H1 (cell line): Measurements from ENCODE around the gene SIGLEC15. TPM values are rescaled to one million over a fixed set of nuclear protein-coding genes. Genes with fewer than 3 reads are reported as not detected.

Experiments used
- ATF2 ChIP-seq: IDR thresholded peaks from 2 replicates; pipeline ENCODE4 v1.6.1; 2012; ENCODE audit warnings: low read length, inconsistent platforms
- CHD7 ChIP-seq: fragments of 300-600 bp; sonication (generic); IDR thresholded peaks from 2 replicates; pipeline ENCODE4 v1.7.1; 2012; ENCODE audit warnings: low read length, moderate library complexity, mild to moderate bottlenecking, inconsistent platforms; ENCODE audit not compliant: insufficient replicate concordance
- KDM4A ChIP-seq: IDR thresholded peaks from one replicate; pipeline ENCODE4 v1.7.1; 2012; ENCODE audit warnings: low read depth, mild to moderate bottlenecking, moderate library complexity, low read length, inconsistent platforms; ENCODE audit not compliant: severe bottlenecking
- MAX ChIP-seq: IDR thresholded peaks from 2 replicates; pipeline ENCODE4 v1.6.1; 2012; ENCODE audit warnings: inconsistent platforms
- PHF8 ChIP-seq: fragments of 200-600 bp; sonication (generic); conservative IDR thresholded peaks from 2 replicates; pipeline ENCODE4 v1.7.1; 2012; ENCODE audit warnings: low read depth, mild to moderate bottlenecking, inconsistent platforms, low read length, moderate library complexity
- RBBP5 ChIP-seq: IDR thresholded peaks from 2 replicates; pipeline ENCODE4 v1.7.1; 2012; ENCODE audit warnings: low read depth, mild to moderate bottlenecking, inconsistent platforms, low read length, moderate library complexity, borderline replicate concordance
- RXRA ChIP-seq: IDR thresholded peaks from 2 replicates; pipeline ENCODE4 v1.6.1; 2011; ENCODE audit warnings: low read depth, mild to moderate bottlenecking, low read length, moderate library complexity; ENCODE audit not compliant: insufficient read depth
- SAP30 ChIP-seq: fragments of 300-600 bp; sonication (generic); IDR thresholded peaks from 2 replicates; pipeline ENCODE4 v1.7.1; 2012; ENCODE audit warnings: low read length, moderate library complexity, mild to moderate bottlenecking, inconsistent platforms; ENCODE audit not compliant: insufficient read depth, insufficient replicate concordance
- SIRT6 ChIP-seq: IDR thresholded peaks from one replicate; pipeline ENCODE4 v1.7.1; 2012; ENCODE audit warnings: low read length, inconsistent platforms
- SP2 ChIP-seq: IDR thresholded peaks from 2 replicates; pipeline ENCODE4 v1.6.1; 2012; ENCODE audit warnings: mild to moderate bottlenecking, low read length, inconsistent platforms
- polyA plus RNA-seq, 7 experiments: library from polyadenylated mRNA; depleted of rRNA in 3 of 7; stranded (reverse) in 5 of 7; unstranded in 2 of 7; fragments of >200 nt in 5 of 7; fragments of 200-250 nt in 2 of 7; gene quantifications; 1 replicate in 5 of 7; 2 replicates in 1 of 7; 4 replicates in 1 of 7; pipeline versions ENCODE4 v1.2.1 to v1.2.3, GENCODE V29; 2011 to 2013; ENCODE audit warnings: missing spikeins in 2 of 7, mixed read lengths in 2 of 7
- total RNA-seq: library from RNA; stranded (reverse); fragmentation: NEBNext Ultra II Directional; extraction: Animal tissue kit (Norgen Biotek cat#: 25700); gene quantifications from 2 replicates; pipeline ENCODE4 v1.2.1, GENCODE V29; 2021

The SIGLEC15 gene
- total and polyA plus RNA-seq, 2 of the 8 experiments (the other 6 are each of a cell fraction or from before 2014, with no cell fraction given), result 0.20 to 0.37 TPM

GRCh38 chr18:45844938-45845337 lies 19.5 kb downstream of the SIGLEC15 start (continued):
- no peak for TF ChIP-seq CHD7
- TF ChIP-seq ATF2, result no peak
- TF ChIP-seq SAP30, result no peak
- TF ChIP-seq SIRT6, result no peak
- no peak for TF ChIP-seq RXRA
- TF ChIP-seq MAX, result no peak
- no peak for TF ChIP-seq SP2
- TF ChIP-seq KDM4A, result no peak
- no peak for TF ChIP-seq RBBP5
- no peak for TF ChIP-seq PHF8
